SK-N-MC (cell line): ENCODE data around the gene ERBB4.
"Not testable (repeated sequence)": the region's sequence is repeated elsewhere in the genome, so short reads cannot be mapped to it uniquely, and the experiment has no call there.

Experiments
- DNase-seq: peaks from one replicate; pipeline ENCODE4 v3.0.0-alpha.2; 2011; ENCODE audit warnings: low read depth, low spot score
- H3K27ac ChIP-seq: fragments of 200-600 bp; sonication (generic); 2 replicates; pipeline ENCODE4 v1.5.1; 2016; ENCODE audit warnings: mixed run types
- H3K36me3 ChIP-seq: fragments of 200-600 bp; sonication (generic); 2 replicates; pipeline ENCODE4 v1.6.1; 2017; ENCODE audit warnings: antibody characterized with exemption, low read length, mixed read lengths; ENCODE audit not compliant: insufficient read depth
- H3K4me3 ChIP-seq: fragments of 200-600 bp; sonication (generic); 2 replicates; pipeline ENCODE4 v1.5.1; 2016
- H3K9ac ChIP-seq: fragments of 200-600 bp; sonication (generic); 2 replicates; pipeline ENCODE4 v1.8.0; 2017; ENCODE audit warnings: mixed run types, mixed read lengths; ENCODE audit not compliant: insufficient read length
- H3K9me3 ChIP-seq: fragments of 200-600 bp; sonication (generic); 2 replicates; pipeline ENCODE4 v1.6.1; 2017; ENCODE audit warnings: low read depth, mild to moderate bottlenecking, antibody characterized with exemption, low read length, moderate library complexity, mixed read lengths
- EZH2 ChIP-seq: fragments of 200-600 bp; sonication (generic); IDR thresholded peaks from one replicate; pipeline ENCODE4 v1.6.1; 2017; ENCODE audit warnings: antibody characterized with exemption
- FOXP2 ChIP-seq: optimal IDR thresholded peaks from 2 replicates; pipeline ENCODE3; 2011; ENCODE audit warnings: mild to moderate bottlenecking, moderate library complexity; ENCODE audit not compliant: insufficient read depth; ENCODE audit errors: extremely low read length, control extremely low read depth
- POLR2AphosphoS5 ChIP-seq: IDR thresholded peaks from 2 replicates; pipeline ENCODE4 v1.6.1; 2012; ENCODE audit warnings: mild to moderate bottlenecking, low read depth, low read length, borderline replicate concordance

The ERBB4 gene

GRCh38 chr2:212112401-212112800 is 426.2 kb downstream of the ERBB4 start:
- Histone ChIP-seq H3K9ac (no peak overlapping the region), H3K4me3 (no peak overlapping the region)
- TF ChIP-seq EZH2 (no peak), FOXP2 (no peak), POLR2AphosphoS5 (no peak)

GRCh38 chr2:212109792-212110680 is 428.6 kb downstream of the ERBB4 start:
- no peak for DNase-seq
- Histone ChIP-seq H3K9me3 (no peaks in the 10 kb centered on the region), H3K4me3 (no peak overlapping the region), H3K36me3 (no peaks in the 10 kb centered on the region), H3K9ac (no peak overlapping the region), H3K27ac (no peak overlapping the region)
- TF ChIP-seq EZH2 (no peak), POLR2AphosphoS5 (no peak), FOXP2 (no peak)

More at GRCh38 chr2:212112401-212112800, 426.2 kb downstream of the ERBB4 start:
- no peak for DNase-seq
- H3K36me3 ChIP-seq, result no peaks in the 10 kb centered on the region
- H3K9me3 ChIP-seq, result no peaks in the 10 kb centered on the region
- no peak overlapping the region for H3K27ac ChIP-seq

- TF ChIP-seq EZH2 (no peak), POLR2AphosphoS5 (no peak), FOXP2 (no peak)
- no peak overlapping the region for H3K27ac ChIP-seq
- no peaks in the 10 kb centered on the region for H3K9me3 ChIP-seq
- no peaks in the 10 kb centered on the region for H3K36me3 ChIP-seq
- DNase-seq, result no peak
- H3K9ac ChIP-seq, result no peak overlapping the region
- no peak overlapping the region for H3K4me3 ChIP-seq
These were observed 429.4 kb downstream of the ERBB4 start for GRCh38 chr2:212109217-212109616.

GRCh38 chr2:212107989-212108388 is 430.6 kb downstream of the ERBB4 start:
- H3K27ac ChIP-seq, result no peak overlapping the region
- DNase-seq, result no peak
- H3K4me3 ChIP-seq, result no peak overlapping the region
- H3K36me3 ChIP-seq, result no peaks in the 10 kb centered on the region
- TF ChIP-seq POLR2AphosphoS5, result no peak
- no peak for TF ChIP-seq EZH2
- no peak for TF ChIP-seq FOXP2
- no peak overlapping the region for H3K9ac ChIP-seq
- H3K9me3 ChIP-seq, result no peaks in the 10 kb centered on the region

- TF ChIP-seq EZH2, result no peak
- H3K4me3 ChIP-seq, result no peak overlapping the region
- no peaks in the 10 kb centered on the region for H3K36me3 ChIP-seq
- no peak overlapping the region for H3K9ac ChIP-seq
- no peak overlapping the region for H3K27ac ChIP-seq
- DNase-seq, result no peak
- H3K9me3 ChIP-seq, result no peaks in the 10 kb centered on the region
These were observed 431.6 kb downstream of the ERBB4 start for GRCh38 chr2:212107014-212107413.

GRCh38 chr2:212106536-212106935 is 432.1 kb downstream of the ERBB4 start:
- not testable (repeated sequence) for H3K36me3 ChIP-seq, DNase-seq, H3K27ac ChIP-seq, H3K9me3 ChIP-seq, H3K9ac ChIP-seq, H3K4me3 ChIP-seq

- Histone ChIP-seq H3K36me3 (no peaks in the 10 kb centered on the region), H3K4me3 (no peak overlapping the region), H3K9me3 (no peaks in the 10 kb centered on the region), H3K9ac (no peak overlapping the region), H3K27ac (no peak overlapping the region)
- TF ChIP-seq FOXP2 (no peak), EZH2 (no peak), POLR2AphosphoS5 (no peak)
- DNase-seq, result no peak
These were observed 438.9 kb downstream of the ERBB4 start for GRCh38 chr2:212099658-212100057.

GRCh38 chr2:212098966-212099365 is 439.6 kb downstream of the ERBB4 start:
- no peak for DNase-seq
- no peak for TF ChIP-seq FOXP2
- TF ChIP-seq EZH2, result no peak
- TF ChIP-seq POLR2AphosphoS5, result no peak
- Histone ChIP-seq H3K4me3 (no peak overlapping the region), H3K27ac (no peak overlapping the region), H3K9ac (no peak overlapping the region), H3K9me3 (no peaks in the 10 kb centered on the region), H3K36me3 (no peaks in the 10 kb centered on the region)

- H3K9ac ChIP-seq, result no peak overlapping the region
- H3K4me3 ChIP-seq, result no peak overlapping the region
- H3K36me3 ChIP-seq, result no peaks in the 10 kb centered on the region
- H3K27ac ChIP-seq, result no peak overlapping the region
- no peaks in the 10 kb centered on the region for H3K9me3 ChIP-seq
- DNase-seq, result no peak
- TF ChIP-seq FOXP2, result no peak
- TF ChIP-seq EZH2, result no peak
- no peak for TF ChIP-seq POLR2AphosphoS5
These were observed 441.6 kb downstream of the ERBB4 start for GRCh38 chr2:212097001-212097400.
